Bronchial epithelial cell (primary cell): ENCODE results near the gene ABCF3. TPM values are rescaled to one million over a fixed set of nuclear protein-coding genes. Genes with fewer than 3 reads are reported as not detected.
"Not testable (repeated sequence)": the region's sequence is repeated elsewhere in the genome, so short reads cannot be mapped to it uniquely, and the experiment has no call there.

Source experiments
- DNase-seq: peaks from one replicate; pipeline ENCODE4 v3.0.0-alpha.2; 2010; ENCODE audit warnings: low read depth
- FAIRE-seq: peaks from 2 replicates; lab custom pipeline; 2011; peaks lifted over from hg19 to GRCh38; lab: Jason Lieb, UNC
- H3K27me3 ChIP-seq: 2 replicates; pipeline ENCODE4 v1.5.1; 2011; ENCODE audit warnings: low read length; ENCODE audit not compliant: control insufficient read depth, insufficient read depth
- H3K36me3 ChIP-seq: 2 replicates; pipeline ENCODE4 v1.5.1; 2011; ENCODE audit warnings: low read length; ENCODE audit not compliant: control insufficient read depth, insufficient read depth
- H3K4me3 ChIP-seq: 2 replicates; pipeline ENCODE4 v1.5.1; 2011; ENCODE audit warnings: mild to moderate bottlenecking, low read depth, low read length, control low read depth
- CTCF ChIP-seq: IDR thresholded peaks from 2 replicates; pipeline ENCODE4 v1.5.1; 2011; ENCODE audit warnings: mild to moderate bottlenecking, moderate library complexity, low read length, control low read depth, inconsistent platforms; ENCODE audit not compliant: insufficient read depth, severe bottlenecking
- total RNA-seq: library from RNA; depleted of rRNA; stranded (reverse); fragments of >200 nt; gene quantifications from 2 replicates; pipeline ENCODE4 v1.2.1, GENCODE V29; 2014

The ABCF3 gene
- total RNA-seq, 1 donor from 2014 or later, result 40.0 TPM

GRCh38 chr3:184145111-184145524, 40.9 kb upstream of the ABCF3 start:
- TF ChIP-seq CTCF, result peak; percentile 78
- FAIRE-seq (no peak), DNase-seq (peak; percentile 80)
- Histone ChIP-seq H3K36me3 (peaks cover 30% of the 10 kb centered on the region), H3K27me3 (no peaks in the 10 kb centered on the region), H3K4me3 (no peak overlapping the region)

- no peaks in the 10 kb centered on the region for H3K27me3 ChIP-seq
- no peak for DNase-seq
- peaks cover 28% of the 10 kb centered on the region for H3K36me3 ChIP-seq
- no peak for FAIRE-seq
- TF ChIP-seq CTCF, result no peak
- H3K4me3 ChIP-seq, result no peak overlapping the region
These were observed 40.2 kb upstream of the ABCF3 start for GRCh38 chr3:184145751-184146270.

- FAIRE-seq (no peak), DNase-seq (no peak)
- TF ChIP-seq CTCF, result no peak
- Histone ChIP-seq H3K4me3 (no peak overlapping the region), H3K36me3 (peaks cover 15% of the 10 kb centered on the region), H3K27me3 (no peaks in the 10 kb centered on the region)
These were observed 37.9 kb upstream of the ABCF3 start for GRCh38 chr3:184148076-184148475.

GRCh38 chr3:184149123-184149522, 36.9 kb upstream of the ABCF3 start:
- Histone ChIP-seq H3K36me3 (peaks cover 8% of the 10 kb centered on the region), H3K27me3 (no peaks in the 10 kb centered on the region), H3K4me3 (no peak overlapping the region)
- FAIRE-seq (no peak), DNase-seq (no peak)
- TF ChIP-seq CTCF, result no peak

GRCh38 chr3:184149770-184150169, 36.2 kb upstream of the ABCF3 start:
- not testable (repeated sequence) for H3K27me3 ChIP-seq, H3K4me3 ChIP-seq, FAIRE-seq, H3K36me3 ChIP-seq
- peak; percentile 20 for TF ChIP-seq CTCF
- peak; percentile 12 for DNase-seq
